HepG2 (cell line): ENCODE results near the gene ZFHX3. TPM values are rescaled to one million over a fixed set of nuclear protein-coding genes. Genes with fewer than 3 reads are reported as not detected.

Source experiments
- MEIS1 ChIP-seq: sonication (generic); formaldehyde crosslinking; IDR thresholded peaks from 2 replicates; pipeline ENCODE4 v1.9.0; 2021; ENCODE audit warnings: mild to moderate bottlenecking, missing genetic modification reagents, moderate library complexity, borderline replicate concordance
- MLXIP ChIP-seq: sonication (generic); formaldehyde crosslinking; IDR thresholded peaks from 2 replicates; pipeline ENCODE4 v1.9.0; 2021; ENCODE audit warnings: missing genetic modification reagents, borderline replicate concordance
- THAP7 ChIP-seq: sonication (generic); formaldehyde crosslinking; IDR thresholded peaks from 2 replicates; pipeline ENCODE4 v1.8.1; 2023; ENCODE audit warnings: mild to moderate bottlenecking, missing genetic modification reagents
- TOE1 ChIP-seq: sonication (generic); formaldehyde crosslinking; IDR thresholded peaks from 2 replicates; pipeline ENCODE4 v1.4.0; 2020; ENCODE audit warnings: mild to moderate bottlenecking, missing genetic modification reagents
- ZFP36 ChIP-seq: fragments of 150-350 bp; IDR thresholded peaks from 2 replicates; pipeline ENCODE4 v1.6.1; 2018; ENCODE audit warnings: borderline replicate concordance, low read length, low read depth; ENCODE audit not compliant: partially characterized antibody
- ZNF264 ChIP-seq: sonication (generic); formaldehyde crosslinking; IDR thresholded peaks from 2 replicates; pipeline ENCODE4 v1.4.0; 2020; ENCODE audit warnings: missing genetic modification reagents
- polyA plus RNA-seq, 8 experiments: library from polyadenylated mRNA; depleted of rRNA in 3 of 8; stranded (reverse) in 7 of 8; unstranded in 1 of 8; fragments of >200 nt; fragmentation: Illumina TruSeq in 4 of 8; extraction: Trizol in 4 of 8; gene quantifications; 2 replicates each; pipeline versions ENCODE4 v1.2.1 to v1.2.3, GENCODE V29; 2011 to 2016; ENCODE audit warnings: low read depth in 4 of 8, missing spikeins in 1 of 8, mixed read lengths in 1 of 8; ENCODE audit not compliant: insufficient read depth in 1 of 8
- total RNA-seq, 5 experiments: library from RNA; depleted of rRNA; stranded (reverse); fragments of >200 nt; fragmentation: Illumina TruSeq; extraction: Trizol; gene quantifications; 2 replicates each; pipeline ENCODE4 v1.2.3, GENCODE V29; 2016; ENCODE audit warnings: low read depth in 1 of 5
- TF ChIP-seq, protein P1 (sequence below): sonication (generic); formaldehyde crosslinking; IDR thresholded peaks from 2 replicates; pipeline ENCODE4 v1.4.0; 2020; ENCODE audit warnings: missing genetic modification reagents

The ZFHX3 gene
- total and polyA plus RNA-seq, 2 of the 13 experiments (the other 11 are each of a cell fraction or from before 2014, with no cell fraction given), result 5.0 to 6.0 TPM

DNA sequence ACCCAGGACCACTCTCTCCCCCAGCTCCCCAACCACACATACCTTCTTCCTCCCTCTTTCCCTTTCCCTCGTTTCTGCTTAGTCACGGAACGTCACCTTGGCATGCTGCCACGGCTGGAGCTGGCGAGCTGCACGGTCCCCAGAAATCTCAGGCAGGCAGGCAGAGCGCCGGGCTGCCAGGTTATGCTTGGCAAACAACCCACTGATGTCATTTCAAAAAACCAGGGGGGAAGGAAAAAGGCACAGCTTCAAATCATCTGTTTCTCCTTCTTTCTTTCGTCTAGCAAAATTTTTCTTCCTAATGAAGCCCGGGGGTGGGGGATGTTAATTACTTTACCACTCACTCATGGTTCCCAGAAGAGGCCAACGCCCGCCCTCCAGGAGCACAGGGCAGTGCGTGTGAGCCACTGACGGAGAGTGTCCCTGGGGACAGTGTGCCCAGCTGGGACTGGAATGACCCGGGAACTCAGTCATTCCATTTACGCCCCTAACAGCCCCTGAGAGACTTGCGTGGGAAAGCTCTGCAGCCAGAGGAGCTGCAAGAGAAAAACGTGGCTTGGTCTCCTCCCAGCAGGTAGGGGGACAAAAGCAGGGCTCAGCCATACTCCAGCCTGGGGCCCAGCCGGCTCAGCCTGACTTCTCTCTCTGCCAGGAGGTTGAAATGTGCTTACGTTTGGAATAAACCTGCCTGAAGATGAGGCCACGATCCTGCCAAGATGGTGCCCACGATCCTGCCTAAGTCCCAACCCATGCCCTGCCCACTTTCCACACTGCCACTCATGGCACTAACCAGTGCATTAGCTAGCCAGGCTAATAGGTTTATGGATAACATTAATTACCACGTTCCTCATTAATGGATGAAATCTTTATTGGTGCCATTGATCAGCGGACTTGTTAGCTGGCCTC is 198.9 kb downstream of the ZFHX3 start (continued):
- TF ChIP-seq THAP7 (CRISPR knock-in tag), result no peak
- TF ChIP-seq ZFP36, result no peak
- TF ChIP-seq MEIS1 (CRISPR knock-in tag), result no peak
- TF ChIP-seq, protein P1, sequence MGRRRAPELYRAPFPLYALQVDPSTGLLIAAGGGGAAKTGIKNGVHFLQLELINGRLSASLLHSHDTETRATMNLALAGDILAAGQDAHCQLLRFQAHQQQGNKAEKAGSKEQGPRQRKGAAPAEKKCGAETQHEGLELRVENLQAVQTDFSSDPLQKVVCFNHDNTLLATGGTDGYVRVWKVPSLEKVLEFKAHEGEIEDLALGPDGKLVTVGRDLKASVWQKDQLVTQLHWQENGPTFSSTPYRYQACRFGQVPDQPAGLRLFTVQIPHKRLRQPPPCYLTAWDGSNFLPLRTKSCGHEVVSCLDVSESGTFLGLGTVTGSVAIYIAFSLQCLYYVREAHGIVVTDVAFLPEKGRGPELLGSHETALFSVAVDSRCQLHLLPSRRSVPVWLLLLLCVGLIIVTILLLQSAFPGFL, result no peak
- no peak for TF ChIP-seq MLXIP (CRISPR knock-in tag)
- no peak for TF ChIP-seq TOE1 (CRISPR knock-in tag)
- TF ChIP-seq ZNF264 (CRISPR knock-in tag), result no peak
